ENCODE measurements around the gene ARNT2. TPM values are rescaled to one million over a fixed set of nuclear protein-coding genes. Genes with fewer than 3 reads are reported as not detected.

Gene ARNT2
- total RNA-seq, 1 donor from 2014 or later, result 0.26 TPM

DNA sequence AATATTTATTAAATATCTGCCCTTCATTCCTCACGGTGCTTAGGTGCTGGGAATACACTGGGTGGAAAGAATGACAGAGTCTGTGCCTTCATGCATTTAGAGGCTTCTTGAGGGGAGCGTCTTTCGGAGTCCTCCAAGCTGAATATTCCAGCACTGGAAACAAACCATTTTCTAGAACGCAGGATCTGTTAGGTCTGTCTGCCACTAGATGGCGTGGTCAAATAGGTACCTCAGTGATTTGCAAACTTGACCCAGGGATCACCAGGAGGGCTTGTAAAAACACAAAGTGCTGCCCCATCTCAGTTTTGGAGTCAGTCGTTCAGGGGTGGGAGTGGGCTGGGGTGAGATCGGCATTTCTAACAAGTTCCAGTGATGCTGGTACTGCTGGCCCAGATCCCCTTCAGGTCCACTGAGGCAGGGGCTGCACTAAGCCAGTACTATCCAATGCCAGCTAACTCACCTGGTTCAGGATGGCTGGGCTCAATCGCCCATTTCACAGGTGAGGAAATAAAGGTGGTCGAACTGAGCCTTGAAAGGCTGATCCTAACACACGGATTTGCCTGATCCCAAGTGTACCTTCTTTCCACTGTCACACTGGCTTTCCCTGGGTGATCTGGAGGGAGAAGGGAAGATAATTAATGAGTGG lies 14.8 kb downstream of the ARNT2 start:
- peak; percentile 81 for TF ChIP-seq CTCF (IDR thresholded peaks at IDR 0.05; ENCODE audit: insufficient read depth, low read length, severe bottlenecking)
- Histone ChIP-seq H3K36me3 (ENCODE audit: control insufficient read depth, insufficient read depth, low read length) (no peaks in the 10 kb centered on the region), H3K4me3 (ENCODE audit: low read depth, low read length) (no peak overlapping the region), H3K27me3 (ENCODE audit: control insufficient read depth, insufficient read depth, low read length) (no peaks in the 10 kb centered on the region)
- DNase-seq (ENCODE audit: low read depth) (peak; percentile 53), FAIRE-seq (no peak)

- Histone ChIP-seq H3K4me3 (ENCODE audit: low read depth, low read length) (no peak overlapping the region), H3K27me3 (ENCODE audit: control insufficient read depth, insufficient read depth, low read length) (no peaks in the 10 kb centered on the region), H3K36me3 (ENCODE audit: control insufficient read depth, insufficient read depth, low read length) (no peaks in the 10 kb centered on the region)
- TF ChIP-seq CTCF (IDR thresholded peaks at IDR 0.05; ENCODE audit: insufficient read depth, low read length, severe bottlenecking), result no peak
- FAIRE-seq, result no peak
- no peak for DNase-seq (ENCODE audit: low read depth)
Observed at GRCh38 chr15:80419546-80419945, 15.4 kb downstream of the ARNT2 start.

- no peak for TF ChIP-seq CTCF (IDR thresholded peaks at IDR 0.05; ENCODE audit: insufficient read depth, low read length, severe bottlenecking)
- Histone ChIP-seq H3K27me3 (ENCODE audit: control insufficient read depth, insufficient read depth, low read length) (no peaks in the 10 kb centered on the region), H3K36me3 (ENCODE audit: control insufficient read depth, insufficient read depth, low read length) (no peaks in the 10 kb centered on the region), H3K4me3 (ENCODE audit: low read depth, low read length) (no peak overlapping the region)
- DNase-seq (ENCODE audit: low read depth), result no peak
- FAIRE-seq, result no peak
Observed at GRCh38 chr15:80420658-80421057, 16.5 kb downstream of the ARNT2 start.

DNA sequence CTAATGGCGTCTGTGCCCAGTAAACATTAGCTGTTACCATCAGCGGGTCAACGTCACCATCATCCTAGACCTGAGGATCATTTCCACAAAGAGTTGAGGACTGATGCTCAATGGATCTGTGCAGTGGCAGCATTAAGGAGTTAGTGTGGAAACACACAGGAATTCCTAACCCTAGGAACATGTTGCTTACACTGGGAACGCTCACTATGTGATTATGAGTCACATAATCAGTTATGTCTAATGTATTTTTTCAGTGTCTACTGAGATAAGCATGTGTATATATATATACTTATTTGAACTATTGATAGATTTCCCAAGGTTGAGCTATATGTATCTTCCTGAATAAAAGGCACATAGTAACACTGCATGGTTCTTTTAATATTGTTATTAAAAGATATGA lies 19.0 kb downstream of the ARNT2 start:
- no peak for TF ChIP-seq CTCF (IDR thresholded peaks at IDR 0.05; ENCODE audit: insufficient read depth, low read length, severe bottlenecking)
- FAIRE-seq, result no peak
- H3K4me3 ChIP-seq (ENCODE audit: low read depth, low read length), result no peak overlapping the region

DNA sequence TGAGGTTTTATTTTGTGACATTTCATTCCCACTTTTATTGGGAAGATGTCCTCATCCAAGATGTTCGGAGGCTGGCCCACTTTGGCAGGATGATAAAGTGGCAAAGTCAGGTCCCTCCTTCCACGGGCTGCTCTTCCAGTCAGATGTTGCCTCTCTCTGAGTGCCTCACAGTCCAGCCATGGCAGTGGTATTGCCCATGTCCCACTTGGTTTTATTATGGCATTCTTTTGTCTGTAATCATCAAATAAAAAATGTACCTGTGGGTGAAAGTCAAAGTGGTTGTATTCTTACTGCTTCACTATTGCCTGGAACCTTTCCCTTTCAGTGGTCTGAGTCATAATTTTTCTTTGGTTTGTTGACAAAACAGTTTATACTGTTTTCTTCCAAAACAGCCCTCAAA lies 20.2 kb downstream of the ARNT2 start:
- Histone ChIP-seq H3K27me3 (ENCODE audit: control insufficient read depth, insufficient read depth, low read length) (no peaks in the 10 kb centered on the region), H3K4me3 (ENCODE audit: low read depth, low read length) (no peak overlapping the region), H3K36me3 (ENCODE audit: control insufficient read depth, insufficient read depth, low read length) (no peaks in the 10 kb centered on the region)
- peak; percentile 10 for DNase-seq (ENCODE audit: low read depth)
- no peak for FAIRE-seq
- TF ChIP-seq CTCF (IDR thresholded peaks at IDR 0.05; ENCODE audit: insufficient read depth, low read length, severe bottlenecking), result no peak

More for the DNA sequence above, 19.0 kb downstream of the ARNT2 start:
- H3K36me3 ChIP-seq (ENCODE audit: control insufficient read depth, insufficient read depth, low read length), result no peaks in the 10 kb centered on the region
- no peaks in the 10 kb centered on the region for H3K27me3 ChIP-seq (ENCODE audit: control insufficient read depth, insufficient read depth, low read length)
- peak; percentile 23 for DNase-seq (ENCODE audit: low read depth)

DNA sequence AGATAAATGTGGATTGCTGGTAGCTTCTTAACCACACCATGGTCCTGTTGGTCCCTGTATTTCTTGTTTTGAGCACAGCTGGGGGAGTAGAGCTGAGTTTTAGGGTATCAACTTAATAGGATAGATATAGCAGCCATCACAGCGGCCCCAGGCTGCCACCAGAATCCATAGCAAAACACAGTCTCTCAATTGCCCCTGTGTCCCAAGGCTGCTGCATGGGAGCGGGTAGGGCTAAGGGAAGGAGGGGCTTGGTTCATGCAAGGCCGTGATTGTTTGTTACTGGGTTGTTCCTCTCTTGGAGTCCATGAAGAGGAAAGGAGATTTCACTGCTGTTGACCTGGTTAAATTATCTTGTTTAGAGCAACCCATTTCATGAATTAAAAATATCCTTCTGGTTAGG lies 22.1 kb downstream of the ARNT2 start:
- Histone ChIP-seq H3K36me3 (ENCODE audit: control insufficient read depth, insufficient read depth, low read length) (no peaks in the 10 kb centered on the region), H3K4me3 (ENCODE audit: low read depth, low read length) (no peak overlapping the region), H3K27me3 (ENCODE audit: control insufficient read depth, insufficient read depth, low read length) (peaks cover 2% of the 10 kb centered on the region)
- FAIRE-seq, result no peak
- TF ChIP-seq CTCF (IDR thresholded peaks at IDR 0.05; ENCODE audit: insufficient read depth, low read length, severe bottlenecking), result no peak
- no peak for DNase-seq (ENCODE audit: low read depth)
